AML-193 (cell line): ENCODE data around the gene MAPKAP1.
A peak's percentile ranks its signal among the peaks of the same experiment; 100 is the strongest.

Experiments used
- DNase-seq, 2 experiments: peaks; one replicate each; lab custom pipeline; 2025; lab: John Stamatoyannopoulos, UW

MAPKAP1 gene

GRCh38 chr9:125674981-125675973, 31.7 kb downstream of the MAPKAP1 start:
- DNase-seq: no peak

GRCh38 chr9:125672876-125673275, 34.1 kb downstream of the MAPKAP1 start:
- no peak for DNase-seq

DNA sequence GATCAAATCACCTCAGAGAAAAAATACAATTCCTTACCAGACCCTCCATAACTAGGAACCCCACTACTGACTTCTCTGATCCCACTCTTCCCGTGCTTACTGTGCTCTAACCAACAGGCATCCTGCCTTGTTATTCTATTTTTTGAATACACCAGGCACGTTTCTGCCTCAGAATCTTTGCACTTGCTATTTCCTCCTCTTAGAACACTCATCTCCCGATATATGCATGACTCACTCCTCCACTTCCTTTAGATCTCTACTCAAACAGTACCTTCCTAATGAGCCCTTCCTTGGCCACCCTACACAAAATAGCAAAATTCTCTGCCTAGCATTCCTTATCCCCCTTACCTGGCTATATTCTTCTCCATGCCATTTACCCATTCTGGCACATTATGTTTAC, 43.9 kb downstream of the MAPKAP1 start:
- DNase-seq: peak; percentile 38 to 43

- no peak for DNase-seq
Measured at GRCh38 chr9:125660557-125660956, 46.5 kb downstream of the MAPKAP1 start.

DNA sequence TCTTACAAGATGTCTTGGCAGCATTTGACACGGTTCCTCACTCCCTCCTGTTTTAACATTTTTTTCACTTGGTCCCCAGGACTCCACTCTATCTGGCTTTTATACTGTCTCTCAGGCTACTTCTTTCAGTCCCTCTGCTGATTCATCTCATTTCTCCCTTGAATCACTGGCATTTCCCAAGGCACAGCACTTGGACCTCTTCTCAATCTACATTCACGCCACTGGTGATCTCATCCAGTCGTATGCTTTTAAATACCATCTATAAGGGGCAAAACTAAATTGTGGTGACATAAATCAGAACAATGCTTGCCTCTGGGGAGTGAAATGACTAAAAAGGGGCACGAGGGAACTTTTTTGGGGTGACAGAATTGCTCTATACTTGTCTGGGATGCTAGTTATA, 47.1 kb downstream of the MAPKAP1 start:
- DNase-seq: no peak

- DNase-seq: no peak
Measured at GRCh38 chr9:125659201-125659840, 47.7 kb downstream of the MAPKAP1 start.

DNA sequence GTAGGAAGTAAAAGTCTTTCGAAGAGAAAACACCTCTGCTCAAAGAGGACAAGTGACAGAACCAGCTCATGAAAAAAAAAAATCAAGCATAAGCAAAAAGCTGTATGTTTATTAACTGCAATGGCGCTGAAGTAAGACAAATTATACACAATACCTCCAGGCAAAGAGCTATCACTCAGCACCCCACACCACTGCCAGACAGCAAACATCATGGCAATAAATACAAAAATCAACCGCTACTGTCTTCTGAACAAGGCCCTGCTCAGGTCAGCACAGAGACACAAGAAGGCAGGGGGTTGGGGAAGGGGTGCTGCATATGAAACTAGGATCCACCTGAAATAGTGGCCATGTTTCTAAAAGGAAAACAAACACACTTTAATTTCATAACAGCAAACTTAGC, 50.4 kb downstream of the MAPKAP1 start:
- no peak for DNase-seq

DNA sequence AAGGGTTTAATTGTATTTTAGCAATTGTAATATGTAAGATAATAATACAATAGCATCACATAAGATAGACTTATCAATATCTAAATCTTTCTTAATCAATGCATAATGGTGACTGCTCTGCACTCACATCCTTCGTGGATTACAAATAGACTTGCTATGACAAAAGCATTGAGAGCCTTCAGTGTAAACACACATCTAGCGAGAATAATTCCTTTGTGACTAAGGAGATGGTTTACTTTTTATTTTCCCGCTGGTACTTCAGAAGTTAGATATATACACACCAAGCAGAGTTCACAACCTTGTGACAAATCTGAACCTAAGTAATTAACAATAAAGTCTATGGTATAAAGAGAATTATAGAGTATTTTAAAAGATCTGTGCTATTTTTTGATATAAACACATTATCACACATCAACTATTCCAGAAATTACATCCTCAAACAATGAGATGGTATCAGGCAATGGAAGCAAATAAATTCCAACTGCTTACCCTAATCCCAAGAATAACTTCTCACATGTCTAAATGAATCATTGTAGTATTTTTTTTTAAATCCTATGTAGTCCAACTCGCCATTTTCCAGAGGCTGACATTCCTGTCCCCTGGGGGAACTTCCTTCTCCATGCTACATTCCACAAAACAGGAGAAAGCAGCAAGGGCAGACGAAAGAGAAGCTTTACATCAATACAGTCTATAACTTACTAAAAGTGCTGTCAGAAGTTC, 51.2 kb downstream of the MAPKAP1 start:
- DNase-seq: no peak

DNA sequence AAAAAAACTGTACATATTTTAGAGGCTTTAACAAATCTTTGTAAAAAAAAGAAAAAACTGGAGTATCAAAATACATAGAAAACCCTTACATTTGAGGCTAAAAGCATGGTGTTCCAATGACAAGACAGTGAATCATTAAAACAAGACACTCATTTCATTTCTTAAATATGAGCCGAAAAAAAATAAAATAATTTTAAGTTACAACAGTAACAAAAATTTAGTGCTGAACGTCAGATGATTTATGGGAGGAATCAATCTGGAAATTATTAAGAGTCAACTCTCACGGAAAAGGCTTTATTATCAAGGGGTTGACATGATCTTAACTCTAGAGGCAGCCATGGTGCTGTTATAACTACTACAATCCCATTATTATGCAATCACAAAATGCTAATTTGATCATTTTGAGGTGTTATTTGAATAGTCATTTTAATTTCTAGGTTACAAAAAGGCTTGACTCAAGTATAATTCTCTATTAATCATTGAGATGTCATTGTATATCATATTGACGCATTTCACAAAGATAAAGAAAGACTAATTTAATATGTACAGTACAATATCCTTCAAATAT, 51.9 kb downstream of the MAPKAP1 start:
- DNase-seq: no peak

DNA sequence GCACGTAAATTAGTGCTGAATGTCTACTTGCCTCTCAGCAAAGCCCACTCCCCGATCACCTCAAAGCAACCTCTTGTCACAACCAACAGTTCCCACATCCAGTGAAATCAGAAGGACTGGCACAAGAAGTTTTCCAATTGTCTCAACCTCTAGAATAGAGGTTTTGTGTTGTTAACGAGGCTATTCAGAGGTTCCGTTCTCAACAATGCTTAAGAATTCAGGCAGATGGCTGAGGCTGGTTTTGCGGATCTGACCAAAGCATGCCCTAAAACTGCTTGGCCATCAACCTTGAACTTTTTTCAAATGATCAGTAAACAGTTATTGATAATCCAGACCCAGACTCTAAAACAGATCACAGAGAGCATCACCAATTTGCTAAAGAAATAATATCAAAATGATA, 52.9 kb downstream of the MAPKAP1 start:
- DNase-seq: no peak

DNA sequence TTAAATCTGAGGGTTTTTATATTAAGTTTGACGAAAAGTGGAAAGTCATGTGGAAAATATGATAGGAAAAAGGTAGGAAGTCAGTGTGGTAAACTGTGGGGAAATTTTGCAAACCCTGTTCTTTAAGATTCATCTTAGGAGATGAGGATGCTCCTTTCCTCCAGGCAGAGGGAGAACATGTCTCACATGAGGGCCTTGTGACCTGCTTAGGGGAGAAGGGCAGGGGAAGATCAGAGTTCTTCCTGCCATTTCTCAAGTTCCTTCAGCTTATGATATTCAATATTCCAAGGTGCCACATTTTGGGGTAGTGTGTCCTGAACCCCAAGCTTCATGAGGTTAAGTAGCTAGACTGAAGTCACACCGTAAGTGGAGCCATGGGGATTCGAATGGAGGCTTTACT, 53.7 kb downstream of the MAPKAP1 start:
- no peak for DNase-seq

GRCh38 chr9:125652759-125653158, 54.2 kb downstream of the MAPKAP1 start:
- no peak for DNase-seq

DNA sequence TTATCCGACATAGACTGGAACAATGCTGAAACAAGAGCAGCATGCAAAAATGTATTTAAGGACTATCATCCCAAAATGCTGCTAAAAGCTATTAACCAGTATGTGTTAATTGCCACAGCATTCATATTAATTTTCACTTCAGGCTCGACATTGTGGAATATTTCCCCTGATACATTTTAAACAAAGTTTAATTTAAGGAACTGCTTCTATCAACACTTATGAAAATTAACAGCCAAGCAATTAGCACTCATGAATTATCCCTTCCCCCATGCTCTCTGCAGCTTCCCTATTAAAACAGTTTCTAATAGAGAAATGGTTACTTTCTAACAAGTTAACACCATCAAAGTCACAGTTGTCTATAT, 54.8 kb downstream of the MAPKAP1 start:
- DNase-seq: no peak

GRCh38 chr9:125651576-125652232, 55.3 kb downstream of the MAPKAP1 start:
- no peak for DNase-seq

- DNase-seq: peak; percentile 90 to 96
Measured at GRCh38 chr9:125650271-125650737, 56.7 kb downstream of the MAPKAP1 start.

DNA sequence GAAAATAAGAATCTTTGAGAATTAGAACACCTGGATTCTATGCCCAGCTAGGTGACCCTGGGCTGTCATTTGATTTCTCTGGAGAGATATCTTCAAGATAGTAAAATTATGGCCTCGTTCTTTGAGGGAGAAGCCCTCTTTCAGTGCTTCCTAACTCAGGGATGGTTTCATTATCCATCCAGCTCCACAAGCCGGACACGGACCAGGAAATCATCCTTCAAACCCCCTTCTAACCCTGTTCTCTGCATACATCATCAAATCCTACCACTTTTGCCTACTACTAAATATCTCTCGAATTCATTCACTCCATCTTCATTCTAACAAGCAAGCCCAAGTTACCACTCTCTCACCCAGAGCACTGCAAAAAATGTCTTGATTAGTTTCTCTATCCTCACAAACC, 57.2 kb downstream of the MAPKAP1 start:
- no peak for DNase-seq

DNA sequence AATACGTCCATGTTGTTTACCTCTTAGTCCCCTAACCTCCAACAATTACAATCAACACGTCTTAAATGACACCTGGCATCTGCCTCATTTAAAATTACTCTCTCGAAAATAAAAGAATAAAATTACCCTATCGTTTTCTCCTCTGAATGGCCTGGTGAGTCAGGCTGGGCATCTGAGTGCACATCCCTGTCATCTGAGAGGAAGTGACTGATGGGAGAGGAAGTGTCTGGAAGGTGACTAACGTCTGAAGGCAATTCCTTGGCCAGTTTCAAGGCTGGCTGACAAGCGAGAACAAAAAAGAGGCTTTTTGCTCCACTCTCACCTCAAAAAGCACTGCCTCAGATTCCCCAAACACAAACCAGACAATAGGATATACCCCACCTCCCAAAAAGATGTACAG, 57.7 kb downstream of the MAPKAP1 start:
- DNase-seq: peak; percentile 74 to 80

DNA sequence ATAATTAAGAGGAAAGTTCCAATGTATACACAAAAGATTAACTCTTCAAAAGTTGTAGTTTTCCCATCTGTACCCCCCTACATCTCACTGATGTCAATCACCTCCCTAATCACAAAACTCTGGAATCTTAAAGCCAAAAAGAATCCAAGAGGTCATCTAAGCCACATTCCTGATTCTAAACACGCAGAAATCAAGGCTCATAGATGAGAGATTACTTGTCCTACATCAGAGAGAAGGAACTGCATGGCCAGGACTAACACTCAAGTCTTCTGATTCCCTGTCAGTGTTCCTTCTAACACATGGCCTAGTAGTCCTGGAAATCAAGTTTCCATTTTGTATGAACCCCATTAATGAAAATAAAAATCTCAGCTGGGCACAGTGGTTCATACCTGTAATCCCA, 58.7 kb downstream of the MAPKAP1 start:
- DNase-seq: no peak

- DNase-seq: peak in 1 of 2 experiments; percentile 8
Measured at GRCh38 chr9:125646621-125647100, 60.3 kb downstream of the MAPKAP1 start.

GRCh38 chr9:125646217-125646616, 60.8 kb downstream of the MAPKAP1 start:
- no peak for DNase-seq

DNA sequence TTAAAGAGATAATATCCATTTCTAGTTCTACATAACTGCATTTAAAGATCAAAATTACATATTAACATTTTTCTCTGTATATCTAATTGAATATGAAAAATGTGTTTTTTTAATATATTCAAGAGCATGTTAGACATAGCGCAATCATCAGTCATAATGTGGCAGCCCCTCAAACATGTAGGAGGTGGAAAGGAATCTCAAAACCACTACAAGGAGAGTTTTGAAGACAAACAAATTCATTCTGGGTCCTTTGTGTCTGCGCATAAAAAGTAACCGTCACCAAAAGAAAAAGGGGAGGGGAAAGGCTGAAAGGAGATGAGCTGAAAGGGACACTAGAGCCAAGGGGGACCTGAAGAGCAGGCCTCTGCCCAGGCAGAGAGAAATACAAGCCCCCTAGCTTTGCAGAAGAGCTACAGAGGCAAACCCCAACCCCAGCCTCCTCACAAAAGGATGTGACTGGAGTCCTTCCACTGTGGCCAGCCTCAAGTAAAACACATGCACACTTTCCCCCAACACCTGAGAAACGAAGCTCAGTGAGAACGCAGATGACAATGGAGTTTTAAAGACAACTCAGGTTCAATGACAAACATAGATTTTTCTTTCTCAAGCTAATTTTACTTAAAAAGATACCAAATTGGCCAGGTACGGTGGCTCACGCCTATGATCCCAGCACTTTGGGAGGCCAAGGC, 62.0 kb downstream of the MAPKAP1 start:
- no peak for DNase-seq
